HL-60 (cell line): ENCODE data around the gene ZNF740.

Source experiments
- CTCF ChIP-seq: IDR thresholded peaks from one replicate; pipeline ENCODE4 v1.5.1; 2011; ENCODE audit warnings: low read length, control low read depth, inconsistent platforms; ENCODE audit not compliant: insufficient read depth
- GABPA ChIP-seq: IDR thresholded peaks from 2 replicates; pipeline ENCODE4 v1.6.1; 2012; ENCODE audit warnings: low read depth
- POLR2AphosphoS5 ChIP-seq: IDR thresholded peaks from 2 replicates; pipeline ENCODE4 v1.6.1; 2012; ENCODE audit warnings: low read depth
- TF ChIP-seq, protein P1 (sequence below): IDR thresholded peaks from 2 replicates; pipeline ENCODE4 v1.6.1; 2012; ENCODE audit warnings: low read depth; ENCODE audit not compliant: insufficient replicate concordance

DNA sequence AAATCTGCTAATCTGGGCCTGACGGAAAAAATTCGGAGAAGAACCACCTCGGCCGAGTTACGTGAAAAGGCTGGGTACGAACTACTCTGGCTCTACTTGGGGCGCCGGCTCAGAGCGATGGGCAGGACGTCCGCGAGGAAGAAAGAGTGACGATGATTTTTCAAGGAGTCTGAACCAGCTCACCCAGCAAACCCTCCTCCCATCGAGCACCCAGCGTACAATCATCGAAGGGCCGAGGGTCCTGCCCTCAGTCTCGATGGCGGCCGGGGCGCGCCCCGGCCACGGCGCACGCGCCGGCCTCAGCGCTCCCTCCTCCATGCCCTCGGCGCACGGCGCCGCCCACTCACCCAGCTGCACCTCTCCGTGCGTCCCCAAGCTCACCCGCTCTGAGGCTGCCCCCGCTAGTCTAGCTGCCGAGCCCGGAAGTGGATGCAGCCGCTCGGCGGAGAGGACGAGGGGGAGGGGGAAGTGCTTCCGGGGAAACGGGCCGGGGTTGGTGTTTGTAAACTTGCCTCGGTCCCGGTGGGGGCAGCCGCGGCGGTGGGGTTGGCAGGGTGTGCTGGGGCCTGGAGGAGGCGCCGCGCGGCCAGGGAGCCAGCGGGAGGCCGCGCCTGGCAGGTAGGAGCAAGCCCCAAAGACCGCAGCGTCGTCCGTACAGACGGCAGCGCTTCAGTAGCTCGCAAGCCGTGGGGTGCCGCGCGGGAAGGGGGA, at the start of gene ZNF740, which contains the start of gene CSAD:
- TF ChIP-seq POLR2AphosphoS5 (peak; percentile 88), CTCF (no peak), GABPA (peak; percentile 97)
- TF ChIP-seq, protein P1, sequence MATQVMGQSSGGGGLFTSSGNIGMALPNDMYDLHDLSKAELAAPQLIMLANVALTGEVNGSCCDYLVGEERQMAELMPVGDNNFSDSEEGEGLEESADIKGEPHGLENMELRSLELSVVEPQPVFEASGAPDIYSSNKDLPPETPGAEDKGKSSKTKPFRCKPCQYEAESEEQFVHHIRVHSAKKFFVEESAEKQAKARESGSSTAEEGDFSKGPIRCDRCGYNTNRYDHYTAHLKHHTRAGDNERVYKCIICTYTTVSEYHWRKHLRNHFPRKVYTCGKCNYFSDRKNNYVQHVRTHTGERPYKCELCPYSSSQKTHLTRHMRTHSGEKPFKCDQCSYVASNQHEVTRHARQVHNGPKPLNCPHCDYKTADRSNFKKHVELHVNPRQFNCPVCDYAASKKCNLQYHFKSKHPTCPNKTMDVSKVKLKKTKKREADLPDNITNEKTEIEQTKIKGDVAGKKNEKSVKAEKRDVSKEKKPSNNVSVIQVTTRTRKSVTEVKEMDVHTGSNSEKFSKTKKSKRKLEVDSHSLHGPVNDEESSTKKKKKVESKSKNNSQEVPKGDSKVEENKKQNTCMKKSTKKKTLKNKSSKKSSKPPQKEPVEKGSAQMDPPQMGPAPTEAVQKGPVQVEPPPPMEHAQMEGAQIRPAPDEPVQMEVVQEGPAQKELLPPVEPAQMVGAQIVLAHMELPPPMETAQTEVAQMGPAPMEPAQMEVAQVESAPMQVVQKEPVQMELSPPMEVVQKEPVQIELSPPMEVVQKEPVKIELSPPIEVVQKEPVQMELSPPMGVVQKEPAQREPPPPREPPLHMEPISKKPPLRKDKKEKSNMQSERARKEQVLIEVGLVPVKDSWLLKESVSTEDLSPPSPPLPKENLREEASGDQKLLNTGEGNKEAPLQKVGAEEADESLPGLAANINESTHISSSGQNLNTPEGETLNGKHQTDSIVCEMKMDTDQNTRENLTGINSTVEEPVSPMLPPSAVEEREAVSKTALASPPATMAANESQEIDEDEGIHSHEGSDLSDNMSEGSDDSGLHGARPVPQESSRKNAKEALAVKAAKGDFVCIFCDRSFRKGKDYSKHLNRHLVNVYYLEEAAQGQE: peak; percentile 15
